ENCODE measurements around the gene AMPH.
"Not testable (repeated sequence)": the region's sequence is repeated elsewhere in the genome, so short reads cannot be mapped to it uniquely, and the experiment has no call there.

The AMPH gene

DNA sequence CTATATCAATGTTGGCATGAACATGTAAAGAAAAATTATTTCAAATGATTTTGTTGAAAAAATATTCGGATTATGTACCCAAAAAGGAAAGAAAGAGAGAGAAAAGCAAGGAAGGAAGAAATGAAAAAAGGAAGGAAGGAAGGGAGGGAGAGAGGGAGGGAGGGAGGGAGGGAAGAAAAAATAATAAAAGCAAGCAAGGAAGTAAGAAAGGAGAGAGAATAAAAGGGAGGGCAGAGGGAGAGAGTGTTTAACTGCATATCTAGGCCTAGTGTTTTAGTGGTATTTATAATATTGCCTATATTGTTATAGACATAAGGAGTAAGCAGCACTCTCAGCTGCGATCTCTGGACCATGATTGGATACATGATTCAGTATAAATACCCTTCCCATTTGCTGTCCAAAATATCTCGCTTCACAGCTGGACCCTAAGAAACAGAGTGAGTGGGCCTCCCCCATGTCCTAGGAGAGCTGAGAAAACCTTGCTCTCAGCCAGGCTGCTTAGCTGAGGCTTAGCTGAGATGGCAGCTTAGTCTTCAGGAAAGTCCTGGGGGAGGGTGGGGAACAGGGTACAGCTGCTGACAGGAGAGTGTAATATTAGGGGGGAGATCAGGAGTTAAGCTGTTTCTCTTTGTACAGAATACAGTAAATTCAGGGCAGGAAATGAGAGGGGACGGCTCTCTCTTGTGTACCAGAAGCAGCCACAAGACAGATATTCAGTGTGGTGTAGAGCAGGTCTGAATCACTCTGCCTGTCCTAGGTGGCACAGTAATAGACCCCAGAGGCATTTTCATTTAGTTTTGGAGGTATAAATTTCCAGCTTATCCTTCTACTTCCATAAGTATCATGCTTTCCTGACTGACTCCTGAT lies 291.0 kb downstream of the AMPH start:
- no peak overlapping the region for H3K4me3 ChIP-seq (ENCODE audit: low read length)
- DNase-seq (ENCODE audit: low read depth, low spot score): no peak

GRCh38 chr7:38336148-38336515 lies 295.0 kb downstream of the AMPH start:
- H3K4me3 ChIP-seq (ENCODE audit: low read length); DNase-seq (ENCODE audit: low read depth, low spot score): not testable (repeated sequence)

DNA sequence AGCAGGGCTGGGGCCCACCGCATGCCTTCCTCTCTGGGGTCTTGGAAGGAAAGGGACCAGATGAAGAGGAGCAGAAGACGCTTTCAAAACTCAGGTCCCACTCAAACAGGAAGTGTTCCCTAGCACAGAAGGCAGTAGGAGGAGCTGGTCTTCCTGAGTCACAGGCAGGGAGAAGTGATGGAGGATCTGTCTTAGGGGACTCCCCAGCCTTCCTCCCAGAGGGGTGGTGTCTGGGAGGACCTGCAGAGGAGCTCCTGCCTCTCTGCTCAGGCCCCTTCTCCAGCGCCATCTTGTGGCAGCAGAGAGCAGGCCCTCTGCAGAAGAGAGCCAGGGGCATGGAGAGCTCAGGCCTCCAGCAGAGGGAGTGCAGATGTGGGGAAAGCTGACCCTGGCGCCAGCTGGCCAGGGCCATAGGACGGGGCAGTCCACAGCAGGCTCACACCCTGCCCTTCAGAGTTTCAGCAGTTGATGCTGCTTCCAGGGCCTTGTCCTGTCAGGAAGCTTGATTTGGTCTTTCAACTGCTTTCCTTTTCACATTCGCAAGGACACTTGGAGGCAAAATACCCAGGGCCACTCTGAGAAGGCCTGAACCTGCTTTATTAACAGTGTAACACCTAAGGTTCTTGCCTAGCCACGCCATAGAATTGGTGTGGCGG lies 295.6 kb downstream of the AMPH start:
- peak overlapping the region; percentile 20; the same call in 1 of the 2 replicates for H3K4me3 ChIP-seq (ENCODE audit: low read length)
- DNase-seq (ENCODE audit: low read depth, low spot score): peak; percentile 80

DNA sequence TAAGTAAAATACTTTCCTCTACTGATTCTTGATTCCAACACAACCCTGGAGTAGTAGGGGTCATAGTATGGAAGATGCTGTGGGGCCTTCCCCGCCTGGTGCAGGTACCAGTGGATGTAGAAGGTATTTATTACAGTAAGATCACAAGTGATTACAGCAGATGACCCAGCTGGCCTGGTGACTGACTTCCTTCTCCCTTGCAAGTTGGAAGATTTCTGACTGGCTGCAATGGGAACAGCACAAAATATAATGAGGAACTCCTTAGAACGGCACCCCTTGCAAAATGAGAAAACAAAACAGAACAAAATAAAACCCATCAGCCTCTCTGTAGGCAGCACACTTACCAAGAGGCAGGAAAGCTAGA lies 296.1 kb downstream of the AMPH start:
- DNase-seq (ENCODE audit: low read depth, low spot score): no peak
- H3K4me3 ChIP-seq (ENCODE audit: low read length): peak overlapping the region; percentile 20; the same call in 1 of the 2 replicates

DNA sequence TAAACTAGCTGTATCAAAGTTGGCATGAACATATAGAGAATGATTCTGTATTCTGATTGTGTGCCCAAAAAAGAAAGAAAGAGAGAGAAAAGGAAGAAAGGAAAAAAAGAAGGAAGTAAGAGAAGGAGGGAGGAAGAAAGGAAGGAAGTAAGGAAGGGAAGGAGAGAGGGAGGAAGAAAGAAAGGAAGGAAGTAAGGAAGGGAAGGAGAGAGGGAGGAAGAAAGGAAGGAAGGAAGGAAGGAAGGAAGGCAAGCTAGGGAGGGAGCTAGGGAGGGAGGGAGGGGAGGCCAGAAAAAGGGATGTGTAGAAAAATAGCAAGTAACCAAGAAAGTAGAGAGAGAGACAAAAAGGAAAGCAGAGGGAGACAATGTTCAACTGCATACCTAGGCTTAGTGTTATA lies 297.0 kb downstream of the AMPH start:
- DNase-seq (ENCODE audit: low read depth, low spot score): no peak

More for the DNA sequence above, 297.0 kb downstream of the AMPH start:
- no peak overlapping the region for H3K4me3 ChIP-seq (ENCODE audit: low read length)

All from Jurkat, Clone E6-1 (cell line).